AML-193 (cell line): ENCODE measurements around the gene NPW.

Source experiments
- DNase-seq, 2 experiments: peaks; one replicate each; lab custom pipeline; 2025; lab: John Stamatoyannopoulos, UW

Gene NPW

GRCh38 chr16:2036200-2036966 lies 16.8 kb downstream of the NPW start:
- no peak for DNase-seq

GRCh38 chr16:2037115-2037514 lies 17.5 kb downstream of the NPW start:
- DNase-seq, result no peak

GRCh38 chr16:2037647-2038381 lies 18.2 kb downstream of the NPW start:
- DNase-seq, result no peak

- DNase-seq, result no peak
These were observed 19.0 kb downstream of the NPW start for GRCh38 chr16:2038382-2039231.

- DNase-seq, result no peak
These were observed 19.9 kb downstream of the NPW start for GRCh38 chr16:2039274-2040031.

- no peak for DNase-seq
These were observed 20.6 kb downstream of the NPW start for GRCh38 chr16:2040041-2040786.

- no peak for DNase-seq
These were observed 21.4 kb downstream of the NPW start for GRCh38 chr16:2040787-2041522.

- DNase-seq, result no peak
These were observed 22.8 kb downstream of the NPW start for GRCh38 chr16:2042171-2042985.

- DNase-seq, result no peak
These were observed 23.5 kb downstream of the NPW start for GRCh38 chr16:2042986-2043666.

GRCh38 chr16:2043667-2044451 lies 24.3 kb downstream of the NPW start:
- DNase-seq, result no peak

GRCh38 chr16:2044541-2044940 lies 25.0 kb downstream of the NPW start:
- DNase-seq, result no peak

GRCh38 chr16:2045965-2046892 lies 26.6 kb downstream of the NPW start:
- no peak for DNase-seq

- DNase-seq, result no peak
These were observed 27.3 kb downstream of the NPW start for GRCh38 chr16:2046893-2047329.

- peak; percentile 87 to 89 for DNase-seq
These were observed 27.9 kb downstream of the NPW start, which contains the start of the genes NTHL1 and TSC2 for GRCh38 chr16:2047330-2048115. TSS of gene NTHL1 (minus strand) at chr16:2047834. CDS start at chr16:2047823, 11 bp downstream. TSS of gene TSC2 (plus strand) at chr16:2047985. CDS start at chr16:2048616, 631 bp downstream.

GRCh38 chr16:2048116-2048543 lies 28.5 kb downstream of the NPW start:
- DNase-seq, result no peak

- no peak for DNase-seq
These were observed 33.6 kb downstream of the NPW start for GRCh38 chr16:2053211-2053610.
